ENCODE results near the gene PYY. TPM values are rescaled to one million over a fixed set of nuclear protein-coding genes. Genes with fewer than 3 reads are reported as not detected.

PYY gene
- polyA plus RNA-seq, 1 donor from 2014 or later: not detected

GRCh38 chr17:43905400-43905984 lies 48.2 kb downstream of the PYY start:
- Histone ChIP-seq H3K9me2 (ENCODE audit: insufficient read depth, low read length) (no peaks in the 10 kb centered on the region), H3K36me3 (ENCODE audit: insufficient read depth, low read length) (no peaks in the 10 kb centered on the region), H3K9me3 (ENCODE audit: low read length) (no peaks in the 10 kb centered on the region), H3F3A (ENCODE audit: insufficient read depth, low read length, poor library complexity, severe bottlenecking) (no peaks in the 10 kb centered on the region), H3K4me2 (ENCODE audit: low read length) (peak overlapping the region; percentile 86), H3K79me2 (replicated peaks; ENCODE audit: insufficient read depth, low read length) (peaks cover 17% of the 10 kb centered on the region), H2AFZ (ENCODE audit: low read depth, low read length) (peak overlapping the region; percentile 95), H4K20me1 (ENCODE audit: insufficient read depth) (no peaks in the 10 kb centered on the region), H3K27ac (ENCODE audit: low read length) (peak overlapping the region; percentile 95), H3K9ac (ENCODE audit: low read length) (peak overlapping the region; percentile 99), H3K27me3 (ENCODE audit: insufficient read depth, low read depth, low read length) (no peaks in the 10 kb centered on the region), H3K4me3 (ENCODE audit: low read length) (peak overlapping the region; percentile 96)
- TF ChIP-seq POLR2AphosphoS5 (IDR thresholded peaks at IDR 0.05): no peak
- TF ChIP-seq EP300 (conservative IDR thresholded peaks at IDR 0.05; ENCODE audit: poor library complexity, severe bottlenecking): no peak
- TF ChIP-seq REST (IDR thresholded peaks at IDR 0.05; ENCODE audit: borderline replicate concordance): no peak
- TF ChIP-seq MXI1 (conservative IDR thresholded peaks at IDR 0.05; ENCODE audit: poor library complexity, severe bottlenecking): no peak
- no peak for TF ChIP-seq TAF1 (IDR thresholded peaks at IDR 0.05; ENCODE audit: low read depth)
- TF ChIP-seq CTCF (IDR thresholded peaks at IDR 0.05; ENCODE audit: poor library complexity, severe bottlenecking): no peak
- TF ChIP-seq RAD21 (conservative IDR thresholded peaks at IDR 0.05): no peak
- no peak for TF ChIP-seq SMC3 (conservative IDR thresholded peaks at IDR 0.05; ENCODE audit: poor library complexity)
- no peak for TF ChIP-seq EZH2 (IDR thresholded peaks at IDR 0.05; ENCODE audit: borderline replicate concordance, insufficient read depth, low read length, poor library complexity, severe bottlenecking)

Other genes with a start within 250 kb of the PYY start
- gene SOST, start 195.1 kb downstream of the PYY start, polyA plus RNA-seq: 0.10 TPM in 1 of 2 replicates, not detected in the other
- gene DUSP3, start 175.0 kb downstream of the PYY start, polyA plus RNA-seq: 38.7 and 38.8 TPM in 2 replicates
- gene CFAP97D1, start 173.5 kb downstream of the PYY start, polyA plus RNA-seq: 0.09 TPM in 1 of 2 replicates, not detected in the other
- 48.1 and 67.2 TPM in 2 replicates for gene MPP3, start 120.8 kb downstream of the PYY start, polyA plus RNA-seq
- not detected in 2 replicates for gene CD300LG, start 106.8 kb downstream of the PYY start, polyA plus RNA-seq
- 25.5 and 34.3 TPM in 2 replicates for gene MPP2, start 46.4 kb downstream of the PYY start, polyA plus RNA-seq
- gene PPY, start 11.5 kb downstream of the PYY start, polyA plus RNA-seq: not detected in 2 replicates
- gene NAGS, start 50.7 kb upstream of the PYY start, polyA plus RNA-seq: 0.50 TPM in 1 of 2 replicates, not detected in the other
- gene TMEM101, start 61.0 kb upstream of the PYY start, polyA plus RNA-seq: 59.3 and 62.9 TPM in 2 replicates
- gene LSM12, start 112.7 kb upstream of the PYY start, polyA plus RNA-seq: 9.6 and 12.0 TPM in 2 replicates
- 10.8 and 16.7 TPM in 2 replicates for gene G6PC3, start 116.8 kb upstream of the PYY start, polyA plus RNA-seq
- 93.0 and 97.8 TPM in 2 replicates for gene HDAC5, start 169.7 kb upstream of the PYY start, polyA plus RNA-seq
- 1.3 TPM in 2 replicates for gene HROB, start 188.0 kb upstream of the PYY start, polyA plus RNA-seq
- gene ASB16, start 216.8 kb upstream of the PYY start, polyA plus RNA-seq: not detected in 2 replicates
- 59.9 and 77.4 TPM in 2 replicates for gene TMUB2, start 233.0 kb upstream of the PYY start, polyA plus RNA-seq
- gene ATXN7L3, start 245.9 kb upstream of the PYY start, polyA plus RNA-seq: 93.5 and 97.2 TPM in 2 replicates

All from neural cell (in vitro differentiated cells).